Fibroblast of villous mesenchyme (primary cell): ENCODE measurements around the gene ZBBX. TPM values are rescaled to one million over a fixed set of nuclear protein-coding genes. Genes with fewer than 3 reads are reported as not detected.

ENCODE experiments used
- DNase-seq: peaks from one replicate; pipeline ENCODE4 v3.0.0-alpha.2; 2010; ENCODE audit warnings: low read depth
- H3K4me3 ChIP-seq: 2 replicates; pipeline ENCODE4 v1.5.1; 2011; ENCODE audit warnings: low read depth, mild to moderate bottlenecking, low read length
- total RNA-seq: library from RNA; depleted of rRNA; stranded (reverse); fragments of >200 nt; gene quantifications from 2 replicates; pipeline ENCODE4 v1.2.3, GENCODE V29; 2012
- TF ChIP-seq, protein P1 (sequence below): IDR thresholded peaks from 2 replicates; pipeline ENCODE4 v1.5.1; 2012; ENCODE audit warnings: low read depth, mild to moderate bottlenecking, low read length; ENCODE audit not compliant: insufficient read depth

Gene ZBBX
- total RNA-seq, 1 donor, result not detected

DNA sequence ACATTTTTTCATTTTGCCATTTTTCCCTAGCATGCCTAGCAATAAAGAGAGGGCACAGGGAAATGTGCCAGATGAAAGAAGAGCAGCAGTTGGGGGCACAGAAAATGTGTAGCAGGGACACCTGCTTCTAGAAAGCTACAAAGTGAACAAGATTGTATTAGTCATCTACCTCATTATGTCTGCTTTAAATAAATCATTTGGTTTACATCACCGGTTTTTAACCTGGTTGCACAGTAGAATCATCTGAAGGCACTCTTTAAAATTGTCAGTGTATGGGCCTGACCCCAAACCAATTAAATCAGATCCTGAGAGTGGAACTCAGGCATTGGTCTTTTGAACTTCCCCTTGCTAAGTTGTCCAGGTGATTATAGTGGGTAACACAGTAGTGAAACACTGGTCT, 73.8 kb downstream of the ZBBX start:
- no peak for DNase-seq
- H3K4me3 ChIP-seq, result no peak overlapping the region
- TF ChIP-seq, protein P1, sequence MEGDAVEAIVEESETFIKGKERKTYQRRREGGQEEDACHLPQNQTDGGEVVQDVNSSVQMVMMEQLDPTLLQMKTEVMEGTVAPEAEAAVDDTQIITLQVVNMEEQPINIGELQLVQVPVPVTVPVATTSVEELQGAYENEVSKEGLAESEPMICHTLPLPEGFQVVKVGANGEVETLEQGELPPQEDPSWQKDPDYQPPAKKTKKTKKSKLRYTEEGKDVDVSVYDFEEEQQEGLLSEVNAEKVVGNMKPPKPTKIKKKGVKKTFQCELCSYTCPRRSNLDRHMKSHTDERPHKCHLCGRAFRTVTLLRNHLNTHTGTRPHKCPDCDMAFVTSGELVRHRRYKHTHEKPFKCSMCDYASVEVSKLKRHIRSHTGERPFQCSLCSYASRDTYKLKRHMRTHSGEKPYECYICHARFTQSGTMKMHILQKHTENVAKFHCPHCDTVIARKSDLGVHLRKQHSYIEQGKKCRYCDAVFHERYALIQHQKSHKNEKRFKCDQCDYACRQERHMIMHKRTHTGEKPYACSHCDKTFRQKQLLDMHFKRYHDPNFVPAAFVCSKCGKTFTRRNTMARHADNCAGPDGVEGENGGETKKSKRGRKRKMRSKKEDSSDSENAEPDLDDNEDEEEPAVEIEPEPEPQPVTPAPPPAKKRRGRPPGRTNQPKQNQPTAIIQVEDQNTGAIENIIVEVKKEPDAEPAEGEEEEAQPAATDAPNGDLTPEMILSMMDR, result no peak

DNA sequence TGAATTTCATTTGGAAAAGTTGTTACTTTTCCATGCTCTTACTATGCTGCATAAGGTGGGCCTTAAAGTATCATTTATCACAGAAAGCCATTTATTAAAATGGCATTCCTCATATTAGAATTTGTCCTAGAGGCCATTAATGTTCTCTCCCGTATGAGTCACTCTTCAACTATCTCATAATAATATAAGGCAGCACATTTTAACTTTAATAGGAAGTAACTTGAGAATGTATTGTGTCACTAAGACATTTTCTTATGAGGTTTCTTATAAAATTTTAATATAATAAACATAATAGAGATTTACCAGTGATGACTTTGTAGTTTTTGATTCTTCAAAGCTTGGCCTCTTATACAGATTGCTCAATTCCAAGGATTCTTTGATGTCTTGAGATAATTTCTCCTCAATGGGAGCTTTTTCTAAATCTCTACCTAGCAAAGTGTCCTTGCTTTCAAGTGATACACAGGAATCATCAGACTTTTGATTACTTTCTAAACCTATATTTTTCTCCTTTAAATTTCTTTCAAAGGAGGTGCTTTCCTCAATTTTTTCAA, 74.7 kb downstream of the ZBBX start:
- no peak for DNase-seq
- no peak overlapping the region for H3K4me3 ChIP-seq
- TF ChIP-seq, protein P1, result no peak

DNA sequence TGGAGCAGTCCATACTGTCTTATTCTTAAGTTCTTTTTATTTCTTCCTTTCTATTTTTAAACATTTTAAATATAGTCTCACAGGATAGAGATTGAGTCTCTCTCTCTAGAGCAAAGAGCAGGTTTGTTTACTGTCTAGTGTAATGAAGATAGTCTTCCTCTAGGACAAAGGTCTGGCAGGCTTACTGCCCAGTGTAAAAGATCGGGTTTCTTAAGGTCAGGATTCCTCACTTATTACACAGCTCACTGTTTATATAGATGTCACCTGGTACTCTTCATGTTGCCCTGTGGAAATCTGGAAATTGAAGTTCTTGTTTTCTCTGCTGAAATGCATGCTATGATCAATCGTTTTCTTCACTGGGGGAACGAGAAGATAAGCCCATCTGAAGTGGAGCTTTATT, 76.0 kb downstream of the ZBBX start:
- DNase-seq, result no peak

DNA sequence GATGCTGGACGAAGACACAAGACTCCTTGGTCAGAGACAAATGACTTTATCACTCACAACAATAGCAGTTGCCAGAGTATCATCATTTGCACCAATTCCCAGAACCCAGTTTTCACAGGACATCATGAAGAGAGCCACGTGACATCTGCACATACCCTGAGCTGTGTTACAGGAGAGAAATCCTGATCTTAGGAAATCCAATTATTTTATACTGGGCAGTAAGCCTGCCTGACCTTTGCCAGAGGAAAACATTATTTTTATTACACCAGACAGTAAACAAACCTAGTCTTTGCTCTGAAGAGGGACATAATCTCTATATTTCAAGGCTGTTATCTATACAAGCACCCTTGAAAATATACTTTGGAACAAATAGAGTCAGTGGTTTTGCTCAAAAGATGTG, 77.4 kb downstream of the ZBBX start:
- DNase-seq, result no peak
- TF ChIP-seq, protein P1, result no peak
- H3K4me3 ChIP-seq, result no peak overlapping the region

More for the DNA sequence above, 76.0 kb downstream of the ZBBX start:
- TF ChIP-seq, protein P1, result no peak
- H3K4me3 ChIP-seq, result no peak overlapping the region

DNA sequence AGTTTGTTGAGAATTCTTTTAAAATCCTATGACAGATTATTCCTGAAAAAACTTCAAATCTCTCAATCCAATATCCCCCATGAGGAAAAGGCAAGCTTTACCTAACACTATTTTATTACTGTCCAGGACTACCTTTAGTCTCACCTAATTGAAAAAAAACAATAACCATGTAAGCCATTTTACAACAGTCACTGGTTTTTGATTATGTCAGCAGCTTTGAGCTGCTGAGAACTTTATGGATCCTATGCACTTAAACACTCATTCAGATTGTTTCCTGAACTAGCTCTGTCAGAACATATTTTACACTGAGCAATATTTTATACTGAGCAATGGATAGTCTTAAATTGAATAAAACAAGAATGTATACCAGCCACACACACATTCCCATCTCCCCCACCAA, 79.9 kb downstream of the ZBBX start:
- TF ChIP-seq, protein P1, result no peak

DNA sequence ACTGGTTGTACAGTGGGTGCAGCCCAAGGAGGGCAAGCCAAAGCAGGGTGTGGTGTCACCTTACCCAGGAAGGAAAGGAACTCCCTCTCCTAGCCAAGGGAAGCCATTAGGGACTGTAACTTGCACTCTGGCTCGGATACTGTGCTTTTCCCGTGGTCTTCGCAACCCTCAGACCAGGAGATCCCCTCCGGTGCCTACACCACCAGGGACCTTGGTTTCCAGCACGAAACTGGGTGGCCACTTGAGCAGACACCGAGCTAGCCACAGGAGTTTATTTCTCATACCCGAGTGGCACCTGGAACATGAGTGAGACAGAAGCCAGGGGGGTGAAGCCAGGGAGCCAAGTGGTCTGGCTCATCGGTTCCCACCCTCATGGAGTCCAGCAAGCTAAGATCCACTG, 90.7 kb downstream of the ZBBX start:
- no peak for DNase-seq
- H3K4me3 ChIP-seq, result no peak overlapping the region
- TF ChIP-seq, protein P1, result no peak

More for the DNA sequence above, 79.9 kb downstream of the ZBBX start:
- no peak for DNase-seq
- H3K4me3 ChIP-seq, result no peak overlapping the region

DNA sequence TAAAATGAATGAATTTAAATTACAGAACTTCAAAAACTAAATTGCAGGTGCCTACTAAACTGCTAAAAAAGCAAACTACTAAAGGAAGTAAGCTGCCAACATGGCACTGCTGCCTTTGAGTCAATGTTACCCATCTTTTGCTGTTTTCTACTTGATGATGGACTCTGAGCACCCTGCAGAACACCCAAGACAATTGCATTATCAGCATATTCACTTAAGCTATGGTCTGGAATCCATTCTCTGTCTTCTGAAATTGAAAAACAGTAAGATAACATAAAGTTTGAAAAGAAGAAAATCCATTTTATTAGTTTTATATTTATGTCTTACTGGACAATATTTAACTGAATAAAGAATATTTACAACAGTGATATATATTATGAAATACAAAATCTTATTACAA, 91.4 kb downstream of the ZBBX start:
- TF ChIP-seq, protein P1, result no peak
- no peak for DNase-seq

More for the DNA sequence above, 91.4 kb downstream of the ZBBX start:
- no peak overlapping the region for H3K4me3 ChIP-seq
